Neural cell (in vitro differentiated cells): ENCODE data around the gene C3. TPM values are rescaled to one million over a fixed set of nuclear protein-coding genes. Genes with fewer than 3 reads are reported as not detected.

Experiments used
- H2AFZ ChIP-seq: fragments of 200-600, 300-800 bp; sonication (generic), shearing (Covaris generic); 2 replicates; pipeline ENCODE4 v1.6.0; 2014; ENCODE audit warnings: low read depth, mild to moderate bottlenecking, antibody characterized with exemption, low read length, moderate library complexity
- H3F3A ChIP-seq: fragments of 200-600 bp; shearing (Covaris generic); 2 replicates; pipeline ENCODE4 v1.6.1; 2016; ENCODE audit warnings: mild to moderate bottlenecking, moderate library complexity, mixed read lengths, antibody characterized with exemption, low read length; ENCODE audit not compliant: insufficient read depth, poor library complexity, severe bottlenecking
- H3K27ac ChIP-seq: fragments of 200-600, 300-800 bp; sonication (generic), shearing (Covaris generic); 2 replicates; pipeline ENCODE4 v1.5.1; 2014; ENCODE audit warnings: mild to moderate bottlenecking, low read length, moderate library complexity
- H3K27me3 ChIP-seq: fragments of 300-800, 200-600 bp; sonication (generic), shearing (Covaris generic); 2 replicates; pipeline ENCODE4 v1.6.0; 2014; ENCODE audit warnings: mild to moderate bottlenecking, low read depth, low read length, moderate library complexity; ENCODE audit not compliant: insufficient read depth
- H3K36me3 ChIP-seq: fragments of 300-800, 200-600 bp; sonication (generic), shearing (Covaris generic); 2 replicates; pipeline ENCODE4 v1.5.1; 2014; ENCODE audit warnings: mild to moderate bottlenecking, antibody characterized with exemption, low read length, moderate library complexity; ENCODE audit not compliant: insufficient read depth
- H3K4me2 ChIP-seq: fragments of 300-800, 200-600 bp; sonication (generic), shearing (Covaris generic); 2 replicates; pipeline ENCODE4 v1.6.0; 2014; ENCODE audit warnings: mild to moderate bottlenecking, low read length
- H3K4me3 ChIP-seq: fragments of 300-800, 200-600 bp; sonication (generic), shearing (Covaris generic); 2 replicates; pipeline ENCODE4 v1.5.1; 2014; ENCODE audit warnings: mild to moderate bottlenecking, low read length, moderate library complexity
- H3K79me2 ChIP-seq: fragments of 200-600 bp; shearing (Covaris generic); replicated peaks from 2 replicates; pipeline ENCODE4 v1.6.0; 2014; ENCODE audit warnings: mild to moderate bottlenecking, low read length, moderate library complexity; ENCODE audit not compliant: insufficient read depth
- H3K9ac ChIP-seq: fragments of 300-800, 200-600 bp; sonication (generic), shearing (Covaris generic); 2 replicates; pipeline ENCODE4 v1.6.1; 2016; ENCODE audit warnings: mild to moderate bottlenecking, low read length, mixed read lengths
- H3K9me2 ChIP-seq: fragments of 200-600 bp; shearing (Covaris generic); 2 replicates; pipeline ENCODE4 v1.6.1; 2016; ENCODE audit warnings: mild to moderate bottlenecking, low read length, mixed read lengths; ENCODE audit not compliant: insufficient read depth
- H3K9me3 ChIP-seq: fragments of 200-600, 300-800 bp; sonication (generic), shearing (Covaris generic); 2 replicates; pipeline ENCODE4 v1.6.1; 2016; ENCODE audit warnings: mild to moderate bottlenecking, mixed run types, low read length, moderate library complexity, mixed read lengths
- H4K20me1 ChIP-seq: fragments of 200-600 bp; shearing (Covaris generic); 2 replicates; pipeline ENCODE4 v1.6.1; 2016; ENCODE audit warnings: mild to moderate bottlenecking, mixed run types; ENCODE audit not compliant: insufficient read depth
- CTCF ChIP-seq: fragments of 450-650 bp; IDR thresholded peaks from 2 replicates; pipeline ENCODE4 v1.5.1; 2014; ENCODE audit warnings: antibody characterized with exemption, mild to moderate bottlenecking, moderate library complexity; ENCODE audit not compliant: poor library complexity, severe bottlenecking
- EP300 ChIP-seq: fragments of 450-650 bp; conservative IDR thresholded peaks from 2 replicates; pipeline ENCODE4 v1.6.1; 2014; ENCODE audit warnings: antibody characterized with exemption, mild to moderate bottlenecking, moderate library complexity; ENCODE audit not compliant: poor library complexity, severe bottlenecking
- EZH2 ChIP-seq: fragments of 200-600, 300-800 bp; shearing (Covaris generic), sonication (generic); IDR thresholded peaks from 2 replicates; pipeline ENCODE4 v1.6.1; 2014; ENCODE audit warnings: antibody characterized with exemption, low read length, borderline replicate concordance, mild to moderate bottlenecking; ENCODE audit not compliant: insufficient read depth, poor library complexity, severe bottlenecking
- POLR2AphosphoS5 ChIP-seq: IDR thresholded peaks from 2 replicates; pipeline ENCODE4 v1.6.1; 2012
- RAD21 ChIP-seq: fragments of 450-650 bp; conservative IDR thresholded peaks from 2 replicates; pipeline ENCODE4 v1.6.1; 2014; ENCODE audit warnings: antibody characterized with exemption, mild to moderate bottlenecking, moderate library complexity
- REST ChIP-seq: IDR thresholded peaks from 2 replicates; pipeline ENCODE4 v1.6.1; 2012; ENCODE audit warnings: borderline replicate concordance
- SMC3 ChIP-seq: fragments of 450-650 bp; conservative IDR thresholded peaks from 2 replicates; pipeline ENCODE4 v1.6.1; 2014; ENCODE audit warnings: antibody characterized with exemption, mild to moderate bottlenecking, moderate library complexity; ENCODE audit not compliant: poor library complexity
- TAF1 ChIP-seq: IDR thresholded peaks from 2 replicates; pipeline ENCODE4 v1.6.1; 2012; ENCODE audit warnings: low read depth
- polyA minus RNA-seq: library from RNA; depleted of rRNA, polyadenylated mRNA; stranded (reverse); fragments of >200 nt; gene quantifications from 2 replicates; pipeline ENCODE4 v1.2.3, GENCODE V29; 2014
- polyA plus RNA-seq: library from polyadenylated mRNA; depleted of rRNA; stranded (reverse); fragments of >200 nt; gene quantifications from 2 replicates; pipeline ENCODE4 v1.2.3, GENCODE V29; 2014

C3 gene
- polyA plus RNA-seq: not detected in 2 replicates
- polyA minus RNA-seq: not detected in 2 replicates

GRCh38 chr19:6720369-6721137, at the start of gene C3:
Gene C3 (minus strand): TSS chr19:6720650. CDS start chr19:6720589, 61 bp downstream.
- no peak within 1 kb of the TSS for H3K27ac ChIP-seq

More at GRCh38 chr19:6720369-6721137, at the start of gene C3:
- Histone ChIP-seq H2AFZ (no peak within 1 kb of the TSS), H3K4me3 (no peak within 1 kb of the TSS), H3K9me2 (no peaks in the 10 kb centered on the region), H3F3A (no peaks in the 10 kb centered on the region), H3K9ac (no peak within 1 kb of the TSS), H3K27me3 (no peaks in the 10 kb centered on the region), H3K36me3 (no peaks in the 10 kb centered on the region), H4K20me1 (no peaks in the 10 kb centered on the region), H3K79me2 (no peaks in the 10 kb centered on the region), H3K9me3 (no peaks in the 10 kb centered on the region), H3K4me2 (no peak within 1 kb of the TSS)
- TF ChIP-seq POLR2AphosphoS5: no peak
- no peak for TF ChIP-seq CTCF
- TF ChIP-seq EZH2: no peak
- TF ChIP-seq SMC3: no peak
- no peak for TF ChIP-seq EP300
- no peak for TF ChIP-seq RAD21
- no peak for TF ChIP-seq TAF1
- TF ChIP-seq REST: no peak
